Activated naive CD8-positive, alpha-beta T cell treated with anti-CD3 and anti-CD28 coated beads, Interleukin-2, amount 50 U/mL, for 16 hours (primary cell): Measurements from ENCODE around the gene FXYD5.

ENCODE experiments used
- DNase-seq: peaks from one replicate; pipeline ENCODE4 v3.0.0-alpha.2; 2020; ENCODE audit warnings: low read depth, low spot score

FXYD5 gene, protein sequence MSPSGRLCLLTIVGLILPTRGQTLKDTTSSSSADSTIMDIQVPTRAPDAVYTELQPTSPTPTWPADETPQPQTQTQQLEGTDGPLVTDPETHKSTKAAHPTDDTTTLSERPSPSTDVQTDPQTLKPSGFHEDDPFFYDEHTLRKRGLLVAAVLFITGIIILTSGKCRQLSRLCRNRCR

GRCh38 chr19:35154525-35155406, at the start of gene FXYD5:
TSS of gene FXYD5 (plus strand) at chr19:35154735. CDS start at chr19:35155551, 816 bp downstream.
- peak; percentile 63 for DNase-seq

GRCh38 chr19:35105047-35105410, 49.5 kb upstream of the FXYD5 start:
- no peak for DNase-seq

DNA sequence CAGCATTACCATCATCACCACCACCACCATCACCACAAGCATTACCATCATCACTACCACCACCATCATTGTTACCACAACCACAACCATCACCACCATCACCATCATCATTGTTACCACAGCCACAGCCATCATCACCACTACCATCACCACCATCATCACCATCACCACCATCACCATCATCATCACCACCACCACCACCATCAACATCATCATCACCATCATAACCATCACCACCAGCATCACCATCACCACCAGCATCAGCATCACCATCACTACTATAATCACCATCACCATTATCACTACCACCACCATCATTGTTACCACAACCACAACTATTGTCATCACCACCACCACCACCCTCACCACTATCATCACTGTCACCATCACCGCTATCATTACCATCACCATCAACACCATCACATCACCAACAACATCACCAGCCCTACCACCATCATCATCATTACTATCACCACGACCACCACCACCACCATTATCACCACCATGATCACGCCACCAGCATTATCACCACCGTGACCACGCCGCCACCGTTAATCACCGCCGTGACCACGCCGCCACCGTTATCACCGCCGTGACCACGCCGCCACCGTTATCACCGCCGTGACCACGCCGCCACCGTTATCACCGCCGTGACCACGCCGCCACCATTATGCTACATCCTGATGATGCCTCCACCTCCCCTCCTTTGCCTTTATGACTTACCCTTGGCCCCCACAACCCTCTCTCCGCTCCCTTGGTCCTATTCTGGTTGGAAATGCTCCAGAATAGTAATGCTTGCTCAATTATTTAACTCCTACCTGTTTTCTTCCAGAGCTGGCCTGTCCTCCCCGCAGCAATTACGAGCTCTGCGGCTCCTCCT, 48.9 kb upstream of the FXYD5 start:
- DNase-seq = no peak

GRCh38 chr19:35106291-35106583, 48.3 kb upstream of the FXYD5 start:
- no peak for DNase-seq

DNA sequence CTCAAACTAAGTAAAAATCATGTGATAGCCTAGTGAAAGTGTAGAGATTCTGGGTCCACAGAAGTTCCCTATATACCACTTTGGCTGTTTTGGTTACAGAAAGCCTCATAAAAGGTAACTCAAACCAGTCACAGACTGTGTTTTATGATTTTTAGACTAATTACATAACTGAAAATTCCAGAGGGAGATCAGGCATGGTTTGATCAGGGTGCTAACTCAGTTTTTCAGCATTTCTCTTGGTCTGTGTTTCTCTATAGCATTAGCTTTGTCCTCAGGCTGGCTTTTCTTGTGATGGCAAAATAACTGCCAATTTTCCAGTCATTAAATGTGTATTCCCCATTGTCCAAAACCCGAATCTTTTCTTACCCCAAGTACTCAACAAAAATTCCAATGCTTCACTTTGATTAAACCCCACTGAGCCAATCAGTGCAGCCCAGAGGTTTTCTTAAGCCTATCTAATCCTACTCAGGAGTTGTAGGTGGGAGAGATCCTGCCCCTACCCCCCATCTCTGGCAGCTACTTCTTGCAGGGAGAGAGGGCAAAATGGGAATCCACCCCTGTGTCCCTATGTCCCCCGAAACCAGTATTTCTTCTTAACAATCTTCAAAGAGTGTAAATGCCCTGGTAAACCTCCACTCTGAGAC, 47.5 kb upstream of the FXYD5 start:
- no peak for DNase-seq

DNA sequence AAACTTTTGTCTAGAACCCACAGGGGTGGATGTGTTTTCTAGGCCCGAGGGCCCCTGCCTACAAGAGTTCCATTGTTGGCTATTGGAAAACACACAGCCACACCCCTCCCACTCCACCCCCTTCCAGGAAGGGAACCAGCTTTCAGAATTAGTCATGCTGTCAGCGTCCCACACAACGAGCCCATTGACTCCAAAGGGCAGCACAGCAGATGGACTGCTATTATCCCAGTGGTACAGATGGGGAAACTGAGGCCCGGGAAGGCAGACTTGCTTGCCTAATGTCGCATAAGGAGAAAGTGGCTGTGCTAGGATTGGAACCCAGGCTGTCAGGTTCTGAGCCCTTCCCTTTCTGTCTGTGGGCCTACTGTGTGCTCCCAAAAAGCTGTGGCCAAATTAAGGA, 47.0 kb upstream of the FXYD5 start:
- no peak for DNase-seq

DNA sequence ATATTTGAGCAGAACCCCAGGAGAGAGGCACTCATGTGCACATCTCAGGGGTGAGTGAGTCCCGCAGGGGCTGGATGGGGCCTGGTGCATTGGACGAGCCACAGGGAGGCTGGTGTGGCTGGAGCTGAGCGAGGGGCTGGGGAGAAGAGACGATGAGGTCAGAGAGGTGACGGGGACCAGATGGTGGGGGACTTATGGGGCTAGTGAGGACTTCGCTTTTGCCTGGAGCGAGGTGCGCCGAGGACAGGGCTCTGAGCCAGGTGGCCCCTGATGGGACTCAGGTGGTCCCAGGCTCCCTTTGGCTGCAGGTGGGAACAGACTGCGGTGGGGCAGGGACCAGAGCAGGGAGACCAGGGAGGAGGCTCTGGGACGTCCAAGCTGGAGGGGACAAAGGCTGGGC, 45.8 kb upstream of the FXYD5 start:
- DNase-seq = no peak

GRCh38 chr19:35109395-35110112, 45.0 kb upstream of the FXYD5 start:
- no peak for DNase-seq

- DNase-seq = no peak
Measured at GRCh38 chr19:35110974-35111373, 43.6 kb upstream of the FXYD5 start.

GRCh38 chr19:35112995-35113688, 41.4 kb upstream of the FXYD5 start:
- no peak for DNase-seq

DNA sequence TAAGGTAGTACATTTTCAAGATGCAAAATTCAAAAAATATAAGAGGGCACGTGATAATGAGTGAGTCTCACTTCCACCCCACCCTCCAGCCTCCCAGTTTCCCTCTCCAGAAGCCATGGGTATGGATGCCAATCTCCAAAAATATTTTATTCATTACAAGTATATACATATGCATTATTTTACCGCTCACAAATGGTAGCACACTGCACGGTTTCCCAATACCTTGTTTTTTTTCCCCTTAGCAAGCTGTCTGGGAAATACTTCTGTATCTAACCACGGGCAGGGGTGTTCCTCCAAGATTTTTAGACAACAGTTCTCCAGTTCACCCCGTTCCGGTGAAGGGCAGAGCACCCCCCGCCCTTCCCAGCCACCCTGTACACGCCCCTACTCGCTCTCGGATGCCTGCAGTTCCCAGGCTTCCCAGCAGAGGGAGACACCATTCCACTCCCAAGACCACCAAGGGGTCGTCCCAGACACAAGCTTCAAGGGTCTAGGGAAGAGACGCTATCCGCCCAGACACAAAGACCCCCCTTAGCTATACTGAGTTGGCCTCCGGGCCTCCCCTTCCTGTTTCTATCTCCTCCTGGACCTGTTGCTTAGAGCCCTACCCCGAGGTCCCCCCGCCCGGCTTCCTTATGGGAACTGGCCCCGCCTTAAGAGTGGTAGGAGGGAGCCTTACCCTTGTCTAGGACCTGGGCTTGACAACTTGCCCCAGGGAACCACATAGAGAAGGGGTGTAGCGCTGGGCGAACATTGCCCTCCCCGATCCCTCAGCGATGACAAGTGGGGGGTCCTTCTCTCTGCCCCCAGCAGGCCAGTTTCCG, 40.0 kb upstream of the FXYD5 start:
- peak; percentile 51 for DNase-seq

- no peak for DNase-seq
Measured at GRCh38 chr19:35115177-35115951, 39.2 kb upstream of the FXYD5 start, which contains the start of gene FXYD3. TSS of gene FXYD3 (plus strand) at chr19:35115823. CDS start at chr19:35119377, 3,554 bp downstream.

GRCh38 chr19:35116072-35116801, 38.3 kb upstream of the FXYD5 start:
- no peak for DNase-seq

DNA sequence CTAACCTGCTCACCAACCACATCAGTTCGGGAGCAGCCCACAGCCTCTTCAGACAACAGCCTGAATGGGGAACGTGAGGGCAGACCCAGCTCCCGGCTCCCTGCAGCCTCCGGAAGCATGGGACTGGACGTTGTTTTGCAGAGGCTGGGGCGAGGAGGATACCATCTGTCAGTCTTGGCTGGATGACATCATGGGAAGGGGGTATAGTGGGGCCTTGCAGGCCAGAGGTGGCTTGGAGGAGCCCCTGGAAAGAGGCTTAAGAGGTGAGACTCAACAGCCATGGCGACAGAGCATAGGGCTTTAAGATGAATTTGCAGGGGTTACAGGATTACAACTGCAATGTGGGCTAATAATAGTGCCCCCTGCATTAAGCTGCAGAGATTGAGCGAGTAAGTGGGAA, 37.4 kb upstream of the FXYD5 start:
- no peak for DNase-seq

- DNase-seq = no peak
Measured at GRCh38 chr19:35117799-35118198, 36.7 kb upstream of the FXYD5 start.

- DNase-seq = no peak
Measured at GRCh38 chr19:35118268-35119020, 36.1 kb upstream of the FXYD5 start.

- no peak for DNase-seq
Measured at GRCh38 chr19:35119091-35119490, 35.4 kb upstream of the FXYD5 start.
